HepG2 (cell line): ENCODE results near the gene FAM83G. TPM values are rescaled to one million over a fixed set of nuclear protein-coding genes. Genes with fewer than 3 reads are reported as not detected.

Source experiments
- AFF4 ChIP-seq: sonication (generic); formaldehyde crosslinking; IDR thresholded peaks from 2 replicates; pipeline ENCODE4 v1.4.0; 2020; ENCODE audit warnings: missing genetic modification reagents
- FOSL2 ChIP-seq: sonication (generic); formaldehyde crosslinking; IDR thresholded peaks from 2 replicates; pipeline ENCODE4 v1.4.0; 2020; ENCODE audit warnings: missing genetic modification reagents
- GATAD2A ChIP-seq: IDR thresholded peaks from 2 replicates; pipeline ENCODE4 v1.6.1; 2016
- ISX ChIP-seq: sonication (generic); formaldehyde crosslinking; conservative IDR thresholded peaks from 2 replicates; pipeline ENCODE4 v1.5.0; 2020; ENCODE audit warnings: missing genetic modification reagents
- KDM2A ChIP-seq: sonication (generic); formaldehyde crosslinking; IDR thresholded peaks from 2 replicates; pipeline ENCODE4 v1.4.0; 2020; ENCODE audit warnings: low read depth, missing genetic modification reagents, borderline replicate concordance
- POLR2A ChIP-seq, 2 experiments: IDR thresholded peaks; 2 replicates each; pipeline ENCODE4 v1.6.1; 2011; ENCODE audit warnings: low read depth in 2 of 2, low read length in 2 of 2, mild to moderate bottlenecking in 1 of 2, moderate library complexity in 1 of 2; ENCODE audit not compliant: insufficient read depth in 1 of 2
- STAT6 ChIP-seq: sonication (generic); formaldehyde crosslinking; IDR thresholded peaks from 2 replicates; pipeline ENCODE4 v1.4.0; 2020; ENCODE audit warnings: missing genetic modification reagents, mild to moderate bottlenecking, borderline replicate concordance
- ZMYM2 ChIP-seq: sonication (generic); formaldehyde crosslinking; IDR thresholded peaks from 2 replicates; pipeline ENCODE4 v1.8.0; 2022; ENCODE audit warnings: mild to moderate bottlenecking, missing genetic modification reagents
- ZNF557 ChIP-seq: sonication (generic); formaldehyde crosslinking; IDR thresholded peaks from 2 replicates; pipeline ENCODE4 v1.4.0; 2020; ENCODE audit warnings: missing genetic modification reagents
- ZSCAN31 ChIP-seq: sonication (generic); formaldehyde crosslinking; IDR thresholded peaks from 2 replicates; pipeline ENCODE4 v1.5.0; 2020; ENCODE audit warnings: low read depth, mild to moderate bottlenecking, missing genetic modification reagents
- polyA plus RNA-seq, 8 experiments: library from polyadenylated mRNA; depleted of rRNA in 3 of 8; stranded (reverse) in 7 of 8; unstranded in 1 of 8; fragments of >200 nt; fragmentation: Illumina TruSeq in 4 of 8; extraction: Trizol in 4 of 8; gene quantifications; 2 replicates each; pipeline versions ENCODE4 v1.2.1 to v1.2.3, GENCODE V29; 2011 to 2016; ENCODE audit warnings: low read depth in 4 of 8, missing spikeins in 1 of 8, mixed read lengths in 1 of 8; ENCODE audit not compliant: insufficient read depth in 1 of 8
- total RNA-seq, 5 experiments: library from RNA; depleted of rRNA; stranded (reverse); fragments of >200 nt; fragmentation: Illumina TruSeq; extraction: Trizol; gene quantifications; 2 replicates each; pipeline ENCODE4 v1.2.3, GENCODE V29; 2016; ENCODE audit warnings: low read depth in 1 of 5
- TF ChIP-seq, protein P1 (sequence below): sonication (generic); formaldehyde crosslinking; IDR thresholded peaks from 2 replicates; pipeline ENCODE4 v1.5.1; 2020; ENCODE audit warnings: mild to moderate bottlenecking, missing genetic modification reagents, moderate library complexity
- TF ChIP-seq, protein P2 (sequence below): IDR thresholded peaks from 2 replicates; pipeline ENCODE4 v1.4.0; 2020; ENCODE audit warnings: mild to moderate bottlenecking, missing genetic modification reagents
- TF ChIP-seq, protein P3 (sequence below): sonication (generic); formaldehyde crosslinking; IDR thresholded peaks from 2 replicates; pipeline ENCODE4 v1.8.0; 2023; ENCODE audit warnings: mild to moderate bottlenecking, missing genetic modification reagents

The FAM83G gene
- total and polyA plus RNA-seq, 2 of the 13 experiments (the other 11 are each of a cell fraction or from before 2014, with no cell fraction given): 13.7 to 18.6 TPM

GRCh38 chr17:18919963-18920362 lies 84.6 kb downstream of the FAM83G start (continued):
- peak; percentile 54; the same call in 1 of the 2 replicates for TF ChIP-seq GATAD2A (CRISPR knock-in tag)
- TF ChIP-seq ZNF557 (CRISPR knock-in tag): no peak
- 0 out of 2 replicates have a peak, but pooled peaks have one; percentile 14 for TF ChIP-seq FOSL2
- no peak for TF ChIP-seq POLR2A (IDR thresholded peaks at IDR 0.05; ENCODE audit: insufficient read depth in 1 of 2, low read depth in 2 of 2, low read length in 2 of 2)
- no peak for TF ChIP-seq ZMYM2
- no peak for TF ChIP-seq KDM2A
- TF ChIP-seq STAT6 (CRISPR knock-in tag): no peak
- no peak for TF ChIP-seq AFF4 (CRISPR knock-in tag)
- TF ChIP-seq, protein P1, sequence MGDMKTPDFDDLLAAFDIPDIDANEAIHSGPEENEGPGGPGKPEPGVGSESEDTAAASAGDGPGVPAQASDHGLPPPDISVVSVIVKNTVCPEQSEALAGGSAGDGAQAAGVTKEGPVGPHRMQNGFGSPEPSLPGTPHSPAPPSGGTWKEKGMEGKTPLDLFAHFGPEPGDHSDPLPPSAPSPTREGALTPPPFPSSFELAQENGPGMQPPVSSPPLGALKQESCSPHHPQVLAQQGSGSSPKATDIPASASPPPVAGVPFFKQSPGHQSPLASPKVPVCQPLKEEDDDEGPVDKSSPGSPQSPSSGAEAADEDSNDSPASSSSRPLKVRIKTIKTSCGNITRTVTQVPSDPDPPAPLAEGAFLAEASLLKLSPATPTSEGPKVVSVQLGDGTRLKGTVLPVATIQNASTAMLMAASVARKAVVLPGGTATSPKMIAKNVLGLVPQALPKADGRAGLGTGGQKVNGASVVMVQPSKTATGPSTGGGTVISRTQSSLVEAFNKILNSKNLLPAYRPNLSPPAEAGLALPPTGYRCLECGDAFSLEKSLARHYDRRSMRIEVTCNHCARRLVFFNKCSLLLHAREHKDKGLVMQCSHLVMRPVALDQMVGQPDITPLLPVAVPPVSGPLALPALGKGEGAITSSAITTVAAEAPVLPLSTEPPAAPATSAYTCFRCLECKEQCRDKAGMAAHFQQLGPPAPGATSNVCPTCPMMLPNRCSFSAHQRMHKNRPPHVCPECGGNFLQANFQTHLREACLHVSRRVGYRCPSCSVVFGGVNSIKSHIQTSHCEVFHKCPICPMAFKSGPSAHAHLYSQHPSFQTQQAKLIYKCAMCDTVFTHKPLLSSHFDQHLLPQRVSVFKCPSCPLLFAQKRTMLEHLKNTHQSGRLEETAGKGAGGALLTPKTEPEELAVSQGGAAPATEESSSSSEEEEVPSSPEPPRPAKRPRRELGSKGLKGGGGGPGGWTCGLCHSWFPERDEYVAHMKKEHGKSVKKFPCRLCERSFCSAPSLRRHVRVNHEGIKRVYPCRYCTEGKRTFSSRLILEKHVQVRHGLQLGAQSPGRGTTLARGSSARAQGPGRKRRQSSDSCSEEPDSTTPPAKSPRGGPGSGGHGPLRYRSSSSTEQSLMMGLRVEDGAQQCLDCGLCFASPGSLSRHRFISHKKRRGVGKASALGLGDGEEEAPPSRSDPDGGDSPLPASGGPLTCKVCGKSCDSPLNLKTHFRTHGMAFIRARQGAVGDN (CRISPR knock-in tag): peak; percentile 67
- TF ChIP-seq, protein P2, sequence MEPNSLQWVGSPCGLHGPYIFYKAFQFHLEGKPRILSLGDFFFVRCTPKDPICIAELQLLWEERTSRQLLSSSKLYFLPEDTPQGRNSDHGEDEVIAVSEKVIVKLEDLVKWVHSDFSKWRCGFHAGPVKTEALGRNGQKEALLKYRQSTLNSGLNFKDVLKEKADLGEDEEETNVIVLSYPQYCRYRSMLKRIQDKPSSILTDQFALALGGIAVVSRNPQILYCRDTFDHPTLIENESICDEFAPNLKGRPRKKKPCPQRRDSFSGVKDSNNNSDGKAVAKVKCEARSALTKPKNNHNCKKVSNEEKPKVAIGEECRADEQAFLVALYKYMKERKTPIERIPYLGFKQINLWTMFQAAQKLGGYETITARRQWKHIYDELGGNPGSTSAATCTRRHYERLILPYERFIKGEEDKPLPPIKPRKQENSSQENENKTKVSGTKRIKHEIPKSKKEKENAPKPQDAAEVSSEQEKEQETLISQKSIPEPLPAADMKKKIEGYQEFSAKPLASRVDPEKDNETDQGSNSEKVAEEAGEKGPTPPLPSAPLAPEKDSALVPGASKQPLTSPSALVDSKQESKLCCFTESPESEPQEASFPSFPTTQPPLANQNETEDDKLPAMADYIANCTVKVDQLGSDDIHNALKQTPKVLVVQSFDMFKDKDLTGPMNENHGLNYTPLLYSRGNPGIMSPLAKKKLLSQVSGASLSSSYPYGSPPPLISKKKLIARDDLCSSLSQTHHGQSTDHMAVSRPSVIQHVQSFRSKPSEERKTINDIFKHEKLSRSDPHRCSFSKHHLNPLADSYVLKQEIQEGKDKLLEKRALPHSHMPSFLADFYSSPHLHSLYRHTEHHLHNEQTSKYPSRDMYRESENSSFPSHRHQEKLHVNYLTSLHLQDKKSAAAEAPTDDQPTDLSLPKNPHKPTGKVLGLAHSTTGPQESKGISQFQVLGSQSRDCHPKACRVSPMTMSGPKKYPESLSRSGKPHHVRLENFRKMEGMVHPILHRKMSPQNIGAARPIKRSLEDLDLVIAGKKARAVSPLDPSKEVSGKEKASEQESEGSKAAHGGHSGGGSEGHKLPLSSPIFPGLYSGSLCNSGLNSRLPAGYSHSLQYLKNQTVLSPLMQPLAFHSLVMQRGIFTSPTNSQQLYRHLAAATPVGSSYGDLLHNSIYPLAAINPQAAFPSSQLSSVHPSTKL: peak; percentile 26; the same call in 1 of the 2 replicates
- no peak for TF ChIP-seq ZSCAN31
- TF ChIP-seq, protein P3, sequence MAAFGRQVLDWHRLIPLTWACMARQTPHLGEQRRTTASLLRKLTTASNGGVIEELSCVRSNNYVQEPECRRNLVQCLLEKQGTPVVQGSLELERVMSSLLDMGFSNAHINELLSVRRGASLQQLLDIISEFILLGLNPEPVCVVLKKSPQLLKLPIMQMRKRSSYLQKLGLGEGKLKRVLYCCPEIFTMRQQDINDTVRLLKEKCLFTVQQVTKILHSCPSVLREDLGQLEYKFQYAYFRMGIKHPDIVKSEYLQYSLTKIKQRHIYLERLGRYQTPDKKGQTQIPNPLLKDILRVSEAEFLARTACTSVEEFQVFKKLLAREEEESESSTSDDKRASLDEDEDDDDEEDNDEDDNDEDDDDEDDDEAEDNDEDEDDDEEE (CRISPR knock-in tag): no peak
- TF ChIP-seq ISX: no peak
